ENCODE measurements around the gene NTPCR.

DNA sequence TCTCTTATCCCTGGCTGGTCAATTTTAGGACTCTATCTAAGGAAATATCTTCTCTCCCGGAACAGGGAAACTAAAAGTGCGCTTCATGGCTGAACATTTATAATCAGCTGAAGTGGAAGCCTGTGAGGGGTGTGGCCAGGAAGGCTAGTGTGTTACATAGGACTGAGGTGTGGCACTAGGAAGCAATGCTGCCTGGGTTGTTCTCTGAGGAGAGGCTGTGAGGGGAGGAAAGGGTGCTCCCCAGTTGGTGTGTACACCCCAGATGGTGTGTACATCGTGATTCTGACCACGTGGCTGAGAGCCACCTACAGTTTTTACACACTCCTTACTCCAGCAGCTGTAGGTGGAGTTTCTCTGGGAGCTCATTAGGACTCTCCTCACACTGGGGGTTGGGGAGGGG lies 16.3 kb downstream of the NTPCR start:
- no peak for TF ChIP-seq CTCF (conservative IDR thresholded peaks at IDR 0.05)
- no peak for TF ChIP-seq ZFX (IDR thresholded peaks at IDR 0.05)

Measured in C4-2B (cell line).